Endodermal cell (in vitro differentiated cells): ENCODE data around the gene LMO7. TPM values are rescaled to one million over a fixed set of nuclear protein-coding genes. Genes with fewer than 3 reads are reported as not detected.

ENCODE experiments used
- DNase-seq: peaks from one replicate; pipeline ENCODE4 v3.0.0-alpha.2; 2017
- H3K27ac ChIP-seq: 2 replicates; pipeline ENCODE4 v1.5.1; 2013; ENCODE audit warnings: mild to moderate bottlenecking, low read depth, low read length, moderate library complexity
- H3K27me3 ChIP-seq: 2 replicates; pipeline ENCODE4 v1.6.1; 2013; ENCODE audit warnings: mild to moderate bottlenecking, low read length, moderate library complexity; ENCODE audit not compliant: insufficient read depth, control insufficient read depth, poor library complexity, severe bottlenecking
- H3K36me3 ChIP-seq: 2 replicates; pipeline ENCODE4 v1.7.0; 2013; ENCODE audit warnings: mild to moderate bottlenecking, low read length, moderate library complexity; ENCODE audit not compliant: control insufficient read depth, insufficient read depth
- H3K4me1 ChIP-seq: one replicate; pipeline ENCODE4 v1.7.0; 2013; ENCODE audit warnings: low read length; ENCODE audit not compliant: control insufficient read depth, insufficient read depth
- H3K4me3 ChIP-seq: 2 replicates; pipeline ENCODE4 v1.5.1; 2013; ENCODE audit warnings: mild to moderate bottlenecking, low read length, moderate library complexity
- H3K9ac ChIP-seq: 2 replicates; pipeline ENCODE4 v1.6.1; 2013; ENCODE audit warnings: mild to moderate bottlenecking, low read length, moderate library complexity; ENCODE audit not compliant: poor library complexity, severe bottlenecking; ENCODE audit errors: extremely low read depth
- H3K9me3 ChIP-seq: 2 replicates; pipeline ENCODE4 v1.6.1; 2013; ENCODE audit warnings: mild to moderate bottlenecking, low read length, moderate library complexity; ENCODE audit not compliant: control insufficient read depth
- H3K27ac Mint-ChIP-seq: 2 replicates; pipeline ENCODE4 v1.8.0; 2020; ENCODE audit warnings: mixed read lengths
- H3K27me3 Mint-ChIP-seq: 2 replicates; pipeline ENCODE4 v1.8.0; 2021; ENCODE audit warnings: mild to moderate bottlenecking, mixed read lengths; ENCODE audit not compliant: insufficient read depth
- H3K36me3 Mint-ChIP-seq: 2 replicates; pipeline ENCODE4 v1.8.0; 2020; ENCODE audit warnings: low read depth, mixed read lengths
- H3K4me1 Mint-ChIP-seq: 2 replicates; pipeline ENCODE4 v1.8.0; 2020; ENCODE audit warnings: mixed read lengths
- H3K4me3 Mint-ChIP-seq: 2 replicates; pipeline ENCODE4 v1.8.0; 2020; ENCODE audit warnings: mild to moderate bottlenecking, moderate library complexity, mixed read lengths
- H3K9me3 Mint-ChIP-seq: 2 replicates; pipeline ENCODE4 v1.8.0; 2020; ENCODE audit warnings: mild to moderate bottlenecking, mixed read lengths
- WGBS, 2 experiments: methylation state at CpG; one replicate each; pipeline versions ENCODE4 v1.1.5 to v1.1.7; 2013; ENCODE audit warnings: missing lambda C conversion rate in 2 of 2, mixed read lengths in 1 of 2; ENCODE audit not compliant: insufficient coverage in 1 of 2, insufficient read length in 1 of 2; 5-methylcytosine and 5-hydroxymethylcytosine counted together
- total RNA-seq, 2 donors: library from RNA; stranded (reverse); fragmentation: NEBNext Ultra II Directional in 1 of 2; extraction: Animal tissue kit (Norgen Biotek cat#: 25700) in 1 of 2; gene quantifications; 2 replicates in 1 of 2; 3 replicates in 1 of 2; pipeline ENCODE4 v1.2.1, GENCODE V29; 2021
- TF ChIP-seq, protein P1 (sequence below): fragments of 200-600 bp; sonication (generic); conservative IDR thresholded peaks from 2 replicates; pipeline ENCODE4 v1.5.0; 2021; ENCODE audit warnings: antibody characterized with exemption, mild to moderate bottlenecking

LMO7 gene
- total RNA-seq, 2 donors from 2014 or later = 9.9 to 14.1 TPM

GRCh38 chr13:75901501-75901900 lies 265.4 kb downstream of the LMO7 start:
- H3K36me3 Mint-ChIP-seq = no peaks in the 10 kb centered on the region
- no peak overlapping the region for H3K4me3 Mint-ChIP-seq
- Histone ChIP-seq H3K9ac (no peak overlapping the region), H3K4me3 (no peak overlapping the region), H3K27me3 (peaks cover 14% of the 10 kb centered on the region), H3K27ac (no peak overlapping the region), H3K36me3 (no peaks in the 10 kb centered on the region), H3K4me1 (peaks cover 4% of the 10 kb centered on the region), H3K9me3 (no peaks in the 10 kb centered on the region)
- H3K27ac Mint-ChIP-seq = no peak overlapping the region
- H3K4me1 Mint-ChIP-seq = peaks cover 27% of the 10 kb centered on the region
- WGBS, 2 experiments = 87 to 90% methylated on average over 2 of the region's 2 CpGs
- no peak for DNase-seq
- no peaks in the 10 kb centered on the region for H3K27me3 Mint-ChIP-seq
- TF ChIP-seq, protein P1, sequence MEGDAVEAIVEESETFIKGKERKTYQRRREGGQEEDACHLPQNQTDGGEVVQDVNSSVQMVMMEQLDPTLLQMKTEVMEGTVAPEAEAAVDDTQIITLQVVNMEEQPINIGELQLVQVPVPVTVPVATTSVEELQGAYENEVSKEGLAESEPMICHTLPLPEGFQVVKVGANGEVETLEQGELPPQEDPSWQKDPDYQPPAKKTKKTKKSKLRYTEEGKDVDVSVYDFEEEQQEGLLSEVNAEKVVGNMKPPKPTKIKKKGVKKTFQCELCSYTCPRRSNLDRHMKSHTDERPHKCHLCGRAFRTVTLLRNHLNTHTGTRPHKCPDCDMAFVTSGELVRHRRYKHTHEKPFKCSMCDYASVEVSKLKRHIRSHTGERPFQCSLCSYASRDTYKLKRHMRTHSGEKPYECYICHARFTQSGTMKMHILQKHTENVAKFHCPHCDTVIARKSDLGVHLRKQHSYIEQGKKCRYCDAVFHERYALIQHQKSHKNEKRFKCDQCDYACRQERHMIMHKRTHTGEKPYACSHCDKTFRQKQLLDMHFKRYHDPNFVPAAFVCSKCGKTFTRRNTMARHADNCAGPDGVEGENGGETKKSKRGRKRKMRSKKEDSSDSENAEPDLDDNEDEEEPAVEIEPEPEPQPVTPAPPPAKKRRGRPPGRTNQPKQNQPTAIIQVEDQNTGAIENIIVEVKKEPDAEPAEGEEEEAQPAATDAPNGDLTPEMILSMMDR = no peak
- peaks cover 5% of the 10 kb centered on the region for H3K9me3 Mint-ChIP-seq

GRCh38 chr13:75902166-75903104 lies 266.3 kb downstream of the LMO7 start:
- peaks cover 32% of the 10 kb centered on the region for H3K4me1 Mint-ChIP-seq
- TF ChIP-seq, protein P1 = no peak
- Histone ChIP-seq H3K27ac (no peak overlapping the region), H3K9me3 (no peaks in the 10 kb centered on the region), H3K4me1 (peaks cover 8% of the 10 kb centered on the region), H3K4me3 (no peak overlapping the region), H3K36me3 (no peaks in the 10 kb centered on the region), H3K27me3 (peaks cover 14% of the 10 kb centered on the region), H3K9ac (no peak overlapping the region)
- H3K4me3 Mint-ChIP-seq = no peak overlapping the region
- H3K36me3 Mint-ChIP-seq = no peaks in the 10 kb centered on the region
- WGBS, 2 experiments = 88 to 91% methylated on average over 4 to 7 of the region's 8 CpGs
- no peak for DNase-seq
- H3K27me3 Mint-ChIP-seq = no peaks in the 10 kb centered on the region
- H3K27ac Mint-ChIP-seq = no peak overlapping the region
- H3K9me3 Mint-ChIP-seq = peaks cover 5% of the 10 kb centered on the region

- peaks cover 8% of the 10 kb centered on the region for H3K4me1 ChIP-seq
- H3K9ac ChIP-seq = no peak overlapping the region
- no peak overlapping the region for H3K4me3 ChIP-seq
- H3K9me3 ChIP-seq = no peaks in the 10 kb centered on the region
- H3K27me3 ChIP-seq = peaks cover 14% of the 10 kb centered on the region
- WGBS, 2 experiments = 80 to 90% methylated on average over 1 to 2 of the region's 2 CpGs
- Mint-ChIP-seq H3K4me3 (no peak overlapping the region), H3K27ac (no peak overlapping the region), H3K36me3 (no peaks in the 10 kb centered on the region), H3K4me1 (peaks cover 40% of the 10 kb centered on the region), H3K9me3 (peaks cover 5% of the 10 kb centered on the region), H3K27me3 (no peaks in the 10 kb centered on the region)
- TF ChIP-seq, protein P1 = no peak
- H3K27ac ChIP-seq = no peak overlapping the region
- no peak for DNase-seq
- no peaks in the 10 kb centered on the region for H3K36me3 ChIP-seq
These were observed 267.9 kb downstream of the LMO7 start for GRCh38 chr13:75904012-75904411.
